HG03064 (cell line): ENCODE measurements around the gene ZMYND10.

Source experiments
- ATAC-seq: cut with Tn5 transposase; IDR thresholded peaks from one replicate; pipeline ENCODE4 v1.9.1; 2021; ENCODE audit warnings: low read depth; ENCODE audit not compliant: unreplicated experiment

The ZMYND10 gene

DNA sequence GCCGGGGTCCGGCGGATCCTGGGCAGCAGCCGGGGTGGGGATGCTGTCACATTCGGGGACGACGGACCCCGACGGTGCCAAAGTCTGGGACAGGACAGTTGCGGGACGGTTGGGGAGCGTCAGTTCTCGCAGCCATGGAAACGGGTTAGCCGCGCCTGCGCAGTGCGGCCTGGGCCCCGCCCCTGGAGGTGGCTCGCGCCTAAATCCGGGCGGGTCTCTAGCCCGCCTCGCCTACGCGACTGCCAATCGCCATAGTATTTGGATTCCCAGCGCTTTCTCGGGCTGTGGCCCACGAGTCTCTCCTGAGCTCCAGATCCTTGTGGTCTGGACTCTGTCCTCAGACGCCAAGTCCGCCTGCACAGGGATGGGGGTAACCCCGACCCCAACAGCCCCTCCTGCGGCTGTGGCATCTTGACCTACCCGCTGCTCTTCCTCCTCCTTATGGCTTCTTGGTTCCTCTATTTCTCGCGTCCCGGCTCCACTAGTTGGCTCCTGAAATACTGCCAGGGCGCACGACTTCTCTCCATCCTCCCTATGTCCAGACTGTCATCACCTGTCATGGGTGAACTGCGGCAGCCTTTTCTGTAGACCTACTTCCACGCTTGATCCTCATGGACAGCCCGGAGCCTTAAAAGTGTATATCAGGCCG, at the start of gene ZMYND10:
Gene ZMYND10 (minus strand): TSS at position 147 of the 649 bp plus-strand sequence. CDS start 153 bp downstream, outside the sequence.
- no peak for ATAC-seq

DNA sequence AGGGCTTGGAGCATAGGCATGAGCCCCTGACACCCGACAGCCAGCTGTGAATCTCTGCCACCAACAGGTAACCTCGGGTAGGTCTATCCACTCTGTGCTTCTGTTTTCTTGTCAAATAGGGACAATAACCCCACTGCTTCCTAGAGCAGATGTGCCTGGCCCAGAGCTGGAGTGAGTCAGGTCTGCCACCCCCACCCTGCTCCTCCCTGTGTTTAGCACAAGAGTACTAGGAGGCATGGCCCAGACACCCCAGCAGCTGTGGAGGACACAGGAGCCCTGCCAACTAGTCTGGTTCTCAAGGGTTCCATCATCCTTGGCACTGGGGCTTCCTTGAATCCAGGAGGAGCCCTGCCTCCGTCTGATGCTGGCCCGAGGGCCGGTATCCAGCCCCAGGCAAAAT, 47.5 kb upstream of the ZMYND10 start:
- no peak for ATAC-seq

GRCh38 chr3:50392101-50392715, 46.7 kb upstream of the ZMYND10 start:
- ATAC-seq: no peak

GRCh38 chr3:50390508-50391224, 45.1 kb upstream of the ZMYND10 start:
- ATAC-seq: no peak

- ATAC-seq: no peak
Observed at GRCh38 chr3:50389414-50389767, 43.9 kb upstream of the ZMYND10 start.

GRCh38 chr3:50388720-50389413, 43.3 kb upstream of the ZMYND10 start:
- no peak for ATAC-seq

DNA sequence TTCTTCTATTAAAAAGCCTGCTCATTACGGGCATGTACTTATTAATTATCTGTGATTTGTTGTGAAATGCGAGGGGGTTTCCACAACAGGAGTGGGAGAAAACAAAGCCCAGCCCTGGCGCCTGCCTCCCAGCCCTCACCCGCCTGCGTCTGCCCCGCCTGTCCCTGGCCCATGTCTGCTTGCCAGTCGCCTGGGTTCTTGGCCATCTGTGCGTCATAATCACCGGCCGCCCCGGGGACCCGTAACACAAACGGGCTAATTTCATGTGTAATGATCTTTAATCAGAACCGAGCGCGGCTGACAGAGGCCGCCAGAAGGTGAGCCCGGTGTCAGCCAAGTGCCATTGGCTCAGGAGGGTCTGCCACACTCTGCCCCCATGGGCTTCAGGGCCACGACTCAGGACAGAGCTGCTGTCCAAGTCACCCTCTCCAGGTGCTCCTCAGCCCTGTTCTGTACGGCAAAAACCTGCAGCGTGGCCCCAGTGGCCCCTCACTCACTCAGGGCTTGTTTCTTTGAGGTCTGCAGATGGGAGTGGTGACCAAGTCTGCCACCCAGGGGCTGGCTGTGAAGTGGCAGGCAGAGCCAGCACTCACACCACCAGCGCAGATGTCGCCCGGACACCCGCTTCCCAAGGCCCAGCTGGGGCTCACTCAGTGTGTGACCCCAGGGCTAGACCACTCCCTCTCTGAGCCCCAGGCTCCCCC, 42.6 kb upstream of the ZMYND10 start:
- ATAC-seq: no peak

DNA sequence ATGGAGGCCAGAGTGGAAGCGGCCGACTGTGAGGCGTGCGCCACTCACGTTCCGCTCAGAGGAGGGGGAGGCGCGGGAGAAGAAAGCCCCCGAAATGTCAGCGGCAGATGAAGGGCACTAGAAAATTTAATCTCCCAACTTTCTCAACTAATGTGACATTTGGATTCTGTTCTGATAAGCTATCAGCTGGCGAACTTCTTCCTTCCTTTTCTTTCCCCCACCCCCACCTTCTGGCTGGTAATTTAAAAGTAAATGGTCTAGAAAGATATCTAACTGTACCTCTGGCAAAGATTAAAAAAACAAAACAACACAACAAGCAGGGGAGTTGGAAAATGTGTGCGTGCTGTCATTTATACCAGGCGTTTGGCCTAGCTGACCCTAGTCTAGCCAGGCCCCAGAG, 40.2 kb upstream of the ZMYND10 start:
- no peak for ATAC-seq

GRCh38 chr3:50383750-50384149, 38.2 kb upstream of the ZMYND10 start:
- no peak for ATAC-seq

GRCh38 chr3:50382722-50383121, 37.2 kb upstream of the ZMYND10 start:
- no peak for ATAC-seq

- ATAC-seq: no peak
Observed at GRCh38 chr3:50381383-50381782, 35.9 kb upstream of the ZMYND10 start.

DNA sequence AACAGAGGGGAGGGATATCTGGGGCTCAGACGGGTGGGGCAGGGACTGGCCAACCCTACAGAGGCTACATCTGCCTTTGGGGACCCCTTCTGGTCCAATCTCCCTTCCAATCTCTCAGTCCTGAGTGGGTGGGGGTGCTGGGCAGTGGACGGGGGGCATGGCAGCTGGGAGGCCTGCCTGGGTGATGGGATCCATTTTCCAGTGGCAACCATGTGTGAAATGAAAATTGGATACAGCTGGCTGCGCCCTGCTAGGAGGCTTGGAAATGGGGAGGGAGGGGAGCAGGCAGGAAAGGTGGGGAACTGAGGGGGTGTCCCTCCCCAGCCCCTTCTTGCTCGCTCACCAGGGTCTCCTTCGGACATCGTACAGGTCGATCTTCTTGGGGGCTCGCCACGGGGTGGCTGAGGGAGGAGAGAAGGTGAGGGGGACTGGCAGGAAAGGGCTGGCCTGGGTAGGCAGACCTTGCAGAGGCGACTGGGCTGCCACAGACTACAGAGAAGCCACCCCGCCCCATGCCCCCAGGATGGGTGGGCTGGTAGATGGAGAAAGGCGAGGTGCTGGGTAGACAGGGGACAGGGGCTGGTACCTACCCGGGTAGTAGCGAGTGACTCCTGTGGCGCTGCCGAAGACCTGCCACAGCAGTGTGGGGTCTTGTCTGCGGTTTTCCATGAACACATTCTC, 35.0 kb upstream of the ZMYND10 start:
- ATAC-seq: no peak

DNA sequence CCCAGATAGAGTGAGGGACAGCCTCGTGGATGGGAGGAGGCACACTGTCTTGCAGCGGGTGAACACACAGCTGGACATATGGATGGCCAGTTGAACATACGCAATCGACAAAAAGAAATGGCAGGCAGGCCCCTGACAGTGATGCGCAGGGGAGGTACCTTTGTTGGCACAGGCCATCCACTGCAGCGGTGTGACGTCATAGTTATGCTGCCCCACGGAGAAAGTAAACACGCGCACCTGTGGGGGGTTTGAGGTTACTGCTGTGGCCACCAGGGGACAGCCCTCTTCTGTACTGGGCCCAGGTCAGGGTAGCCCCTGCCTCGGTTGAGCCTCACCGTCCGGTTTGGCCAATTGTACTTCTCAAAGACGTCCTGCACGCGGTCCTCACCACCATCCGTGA, 33.2 kb upstream of the ZMYND10 start:
- no peak for ATAC-seq

DNA sequence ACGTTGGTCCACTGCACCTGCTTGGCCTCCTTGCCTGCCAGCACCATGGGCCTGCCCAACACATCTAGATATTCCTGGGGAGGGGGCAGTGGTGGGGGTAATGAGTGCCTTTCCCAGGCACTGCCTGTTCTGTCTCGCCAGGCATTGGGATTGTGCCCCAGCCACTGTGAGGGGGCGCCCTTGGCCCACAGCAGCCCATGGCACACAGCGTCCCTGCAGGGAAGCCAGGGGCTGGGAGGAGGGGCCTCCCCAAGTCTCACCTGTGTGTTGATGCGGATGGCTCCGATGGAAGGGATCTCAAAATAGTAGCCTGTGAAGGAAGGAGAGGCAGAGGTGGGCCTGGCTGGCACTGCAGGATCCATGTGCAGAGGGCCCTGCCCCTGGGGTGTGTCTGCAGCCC, 32.5 kb upstream of the ZMYND10 start:
- no peak for ATAC-seq

DNA sequence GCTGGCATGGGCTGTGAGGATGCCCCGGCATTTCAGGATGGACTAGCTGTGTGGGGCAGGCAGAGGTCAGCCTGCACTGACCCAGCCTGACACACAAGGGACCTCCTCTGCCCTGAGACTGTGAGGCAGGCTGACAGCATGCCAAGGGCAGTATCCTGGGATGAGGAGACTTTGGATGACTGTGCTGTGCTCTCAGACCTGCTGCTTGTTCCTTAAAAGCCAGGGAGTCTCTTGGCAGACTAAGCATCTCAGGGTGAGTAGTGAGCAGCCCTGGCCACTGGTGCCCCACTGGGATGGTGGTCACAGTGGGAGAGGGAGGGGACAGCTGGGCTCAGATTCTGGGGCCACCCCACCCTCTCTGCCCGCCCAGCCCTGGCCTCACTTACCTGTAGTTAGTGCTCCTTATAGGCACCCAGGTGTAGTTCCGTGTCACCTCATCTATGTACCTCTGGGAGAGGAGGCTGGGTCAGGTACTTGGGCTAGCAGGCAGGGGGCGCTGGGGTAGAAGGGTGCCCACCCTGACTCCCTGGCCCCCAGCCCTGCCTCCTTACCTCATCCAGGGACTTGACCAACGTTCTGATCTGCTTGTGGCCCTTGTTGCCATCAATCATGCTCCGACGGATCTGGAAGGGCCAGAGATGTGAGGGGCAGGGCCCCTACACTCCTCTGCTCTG, 29.9 kb upstream of the ZMYND10 start:
- ATAC-seq: no peak

DNA sequence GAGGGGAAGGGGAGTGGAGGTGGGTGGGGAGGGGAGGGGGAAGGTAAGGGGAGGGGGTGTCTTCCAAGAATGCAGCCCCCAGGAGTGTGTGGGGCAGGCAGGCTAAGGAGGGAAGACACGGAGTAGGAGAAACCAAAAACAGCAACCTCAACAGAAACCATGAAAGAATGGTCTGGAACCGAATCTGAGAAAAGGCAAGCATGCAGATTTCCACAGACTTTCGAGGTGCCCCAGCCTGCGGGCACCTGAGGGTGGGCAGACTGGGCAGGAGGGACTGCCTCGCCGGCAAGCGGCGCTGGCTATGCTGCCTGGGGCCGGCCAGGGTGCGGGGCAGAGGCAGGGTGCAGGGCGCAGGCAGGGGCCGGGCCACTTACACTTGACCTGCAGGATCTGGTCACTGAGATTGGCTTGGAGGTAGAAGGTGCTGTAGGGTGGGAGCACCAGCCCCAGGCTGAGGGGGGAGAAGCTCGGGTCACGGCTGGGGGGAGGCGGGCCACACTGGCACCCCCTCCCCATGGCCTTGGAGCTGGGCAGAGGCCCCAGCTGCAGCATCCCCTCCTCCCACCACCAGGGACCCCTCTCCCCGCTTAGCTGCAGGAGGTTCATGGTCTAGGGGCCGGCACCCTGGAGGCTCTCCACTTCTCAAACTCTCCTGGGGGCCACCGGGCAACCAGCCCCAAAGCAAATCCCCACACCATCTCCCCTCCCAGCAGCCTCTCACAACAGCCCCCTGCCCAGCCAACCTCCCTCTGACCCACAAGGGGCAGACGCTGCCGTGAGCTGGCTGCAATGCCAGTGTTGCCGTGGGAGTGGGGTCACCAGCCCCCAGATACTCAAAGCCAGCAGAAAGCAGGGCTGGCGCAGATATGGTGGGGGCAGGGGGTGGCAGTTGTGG, 29.1 kb upstream of the ZMYND10 start:
- no peak for ATAC-seq

GRCh38 chr3:50373146-50374051, 27.9 kb upstream of the ZMYND10 start:
- ATAC-seq: no peak

DNA sequence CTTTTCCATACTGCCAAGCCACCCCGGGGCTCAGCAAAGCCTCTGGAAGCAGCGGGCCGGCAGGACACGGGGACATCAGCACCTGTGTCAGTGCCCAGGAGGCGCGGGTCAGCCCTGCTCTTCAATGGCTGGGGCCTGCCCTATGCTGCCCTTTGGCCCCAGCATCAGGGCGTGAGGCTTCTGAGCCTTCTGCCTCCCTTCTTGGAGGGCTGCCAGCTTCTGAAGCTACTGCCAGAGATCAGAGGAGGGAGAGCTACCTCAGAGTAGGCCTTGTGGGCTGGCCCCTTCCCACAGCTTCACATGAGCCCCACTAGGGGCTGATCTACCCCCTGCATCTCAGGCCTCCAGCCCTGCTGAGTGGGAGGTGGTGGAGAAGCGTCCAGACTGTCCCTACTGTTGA, 26.8 kb upstream of the ZMYND10 start:
- ATAC-seq: no peak
